GM10847 (cell line): ENCODE measurements around the gene TMEM203.

Experiments
- POLR2A ChIP-seq: IDR thresholded peaks from 2 replicates; pipeline ENCODE4 v1.6.1; 2011; ENCODE audit not compliant: insufficient read length; ENCODE audit errors: extremely low read depth

TMEM203 gene

DNA sequence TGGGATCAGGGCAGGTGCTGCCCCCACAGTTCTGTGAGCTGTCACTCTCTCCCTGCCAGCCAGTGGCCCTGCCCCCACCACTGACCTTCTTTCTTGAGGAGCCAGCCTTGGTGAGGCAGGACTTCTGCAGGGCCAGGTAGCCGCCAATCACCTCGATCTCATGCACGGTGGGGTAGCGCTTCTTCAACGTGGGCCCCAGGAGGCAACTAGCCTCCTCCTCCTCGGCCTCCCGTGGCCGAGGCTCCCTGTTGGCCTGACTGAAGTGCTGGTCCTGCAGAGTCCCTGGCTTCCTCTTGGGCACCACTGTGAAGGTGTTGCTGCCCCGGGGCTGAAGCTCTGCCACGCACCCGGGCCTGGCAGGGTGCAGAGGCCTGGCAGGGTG lies 6.6 kb downstream of the TMEM203 start:
- TF ChIP-seq POLR2A = no peak

DNA sequence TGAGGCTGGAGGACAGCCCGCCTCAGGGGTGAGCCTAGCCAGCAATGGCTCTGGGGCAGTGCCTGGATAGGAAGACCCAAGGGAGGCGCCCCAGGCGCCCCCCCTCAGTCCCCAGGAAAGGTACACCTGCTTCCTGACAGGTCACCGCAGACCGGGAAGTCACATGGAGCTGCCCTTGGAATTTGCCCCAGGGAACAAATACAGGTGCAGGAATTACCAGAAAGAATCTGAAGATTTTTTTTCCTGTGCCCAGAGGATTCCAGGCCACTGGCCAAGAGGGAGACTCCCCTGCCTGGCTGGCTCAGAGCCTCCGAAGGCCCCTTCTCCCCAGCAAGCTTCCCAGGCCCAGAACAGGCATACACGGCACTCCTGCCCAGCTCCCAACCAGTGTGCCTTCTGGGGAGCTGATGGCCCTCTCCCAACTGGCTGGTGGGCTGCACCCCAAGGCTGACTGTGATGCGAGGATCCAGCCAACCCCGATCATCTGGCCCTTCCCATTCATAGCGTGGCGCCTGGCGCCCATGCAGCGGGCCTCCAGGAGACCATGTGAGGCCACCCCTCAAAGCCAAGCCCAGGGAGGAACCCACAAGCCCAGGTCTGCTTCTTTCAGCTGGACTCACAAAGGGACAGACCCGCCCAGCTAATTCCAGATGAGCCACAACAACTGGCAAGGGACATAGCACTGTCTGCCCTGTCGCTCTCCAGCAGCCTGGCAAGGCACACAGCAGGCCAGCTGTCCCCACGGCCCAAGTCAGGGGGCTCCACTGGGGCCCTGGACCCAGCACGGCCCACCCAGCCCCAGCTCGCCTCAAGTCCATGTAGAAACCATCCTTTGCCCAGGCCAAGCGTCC lies 7.2 kb downstream of the TMEM203 start:
- TF ChIP-seq POLR2A = no peak

- TF ChIP-seq POLR2A = no peak
Observed at GRCh38 chr9:137195525-137196220, 9.8 kb downstream of the TMEM203 start.

GRCh38 chr9:137194909-137195308 lies 10.5 kb downstream of the TMEM203 start:
- no peak for TF ChIP-seq POLR2A

- TF ChIP-seq POLR2A = no peak
Observed at GRCh38 chr9:137194388-137194787, 11.1 kb downstream of the TMEM203 start.

GRCh38 chr9:137193771-137194170 lies 11.7 kb downstream of the TMEM203 start:
- TF ChIP-seq POLR2A = no peak

- TF ChIP-seq POLR2A = no peak
Observed at GRCh38 chr9:137192859-137193258, 12.6 kb downstream of the TMEM203 start.

GRCh38 chr9:137192448-137192780 lies 13.0 kb downstream of the TMEM203 start:
- no peak for TF ChIP-seq POLR2A

DNA sequence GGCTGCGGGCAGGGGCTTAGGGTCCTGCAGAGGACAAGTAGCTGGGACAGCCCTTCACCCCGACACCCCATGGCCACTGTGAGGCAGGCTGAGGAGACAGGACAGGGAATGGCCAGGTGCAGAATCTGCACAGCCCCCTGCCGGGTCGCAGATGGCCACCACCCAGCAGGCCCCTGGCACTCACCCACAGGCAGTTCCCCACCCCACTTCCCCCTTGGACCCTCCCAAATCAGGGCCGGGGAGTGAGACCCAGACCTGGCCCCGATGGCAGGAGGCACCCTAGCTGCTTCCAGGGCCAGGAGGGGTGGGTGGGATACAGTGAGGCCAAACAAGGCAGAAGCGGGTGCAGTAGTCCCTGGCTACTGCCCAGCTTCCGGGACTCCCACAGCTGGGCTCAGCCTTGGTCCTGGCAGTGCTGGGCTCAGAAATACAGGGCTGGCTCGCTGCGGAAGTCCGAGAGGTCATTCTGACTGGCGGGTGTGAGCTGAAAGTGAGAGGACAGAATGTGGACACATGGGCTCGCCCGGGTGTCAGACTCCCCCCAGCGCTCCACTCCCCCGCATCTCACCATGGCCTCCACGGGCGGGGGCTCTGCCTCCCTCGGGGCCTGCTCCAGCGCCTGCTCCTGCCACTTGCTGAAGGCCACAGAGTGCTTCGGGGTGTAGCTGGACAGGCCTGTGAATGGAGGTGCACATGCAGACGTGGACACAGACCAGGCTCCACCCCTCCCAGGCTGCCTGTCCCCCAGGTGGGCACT lies 13.6 kb downstream of the TMEM203 start:
- TF ChIP-seq POLR2A = no peak

- TF ChIP-seq POLR2A = no peak
Observed at GRCh38 chr9:137191245-137191644, 14.2 kb downstream of the TMEM203 start.

DNA sequence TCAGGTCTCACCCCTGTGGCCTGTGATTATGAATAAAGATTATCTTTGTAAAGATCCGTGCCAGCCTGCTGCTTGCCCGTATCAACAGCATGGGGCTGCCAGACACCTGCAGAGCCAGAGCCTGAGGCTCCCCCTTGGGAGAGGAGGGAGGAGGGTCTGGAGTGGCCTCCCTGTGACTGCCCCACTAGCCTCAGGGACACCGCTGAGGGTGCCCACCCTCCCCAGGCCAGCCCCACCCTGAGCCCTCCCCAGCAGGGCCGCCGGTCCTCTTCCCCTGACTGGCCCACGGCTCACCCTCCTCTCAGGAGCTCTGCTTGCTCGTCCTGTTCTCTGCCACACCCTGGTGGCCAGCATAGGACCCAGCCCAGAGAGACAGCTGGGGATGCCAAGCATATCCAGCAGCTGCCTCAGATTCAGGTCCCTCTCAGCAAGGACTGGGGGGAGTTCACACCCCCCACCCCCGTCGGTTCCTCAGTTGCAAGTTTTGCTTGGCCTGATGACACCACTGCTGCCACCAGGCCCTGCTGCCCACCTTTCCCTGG lies 15.1 kb downstream of the TMEM203 start:
- no peak for TF ChIP-seq POLR2A

DNA sequence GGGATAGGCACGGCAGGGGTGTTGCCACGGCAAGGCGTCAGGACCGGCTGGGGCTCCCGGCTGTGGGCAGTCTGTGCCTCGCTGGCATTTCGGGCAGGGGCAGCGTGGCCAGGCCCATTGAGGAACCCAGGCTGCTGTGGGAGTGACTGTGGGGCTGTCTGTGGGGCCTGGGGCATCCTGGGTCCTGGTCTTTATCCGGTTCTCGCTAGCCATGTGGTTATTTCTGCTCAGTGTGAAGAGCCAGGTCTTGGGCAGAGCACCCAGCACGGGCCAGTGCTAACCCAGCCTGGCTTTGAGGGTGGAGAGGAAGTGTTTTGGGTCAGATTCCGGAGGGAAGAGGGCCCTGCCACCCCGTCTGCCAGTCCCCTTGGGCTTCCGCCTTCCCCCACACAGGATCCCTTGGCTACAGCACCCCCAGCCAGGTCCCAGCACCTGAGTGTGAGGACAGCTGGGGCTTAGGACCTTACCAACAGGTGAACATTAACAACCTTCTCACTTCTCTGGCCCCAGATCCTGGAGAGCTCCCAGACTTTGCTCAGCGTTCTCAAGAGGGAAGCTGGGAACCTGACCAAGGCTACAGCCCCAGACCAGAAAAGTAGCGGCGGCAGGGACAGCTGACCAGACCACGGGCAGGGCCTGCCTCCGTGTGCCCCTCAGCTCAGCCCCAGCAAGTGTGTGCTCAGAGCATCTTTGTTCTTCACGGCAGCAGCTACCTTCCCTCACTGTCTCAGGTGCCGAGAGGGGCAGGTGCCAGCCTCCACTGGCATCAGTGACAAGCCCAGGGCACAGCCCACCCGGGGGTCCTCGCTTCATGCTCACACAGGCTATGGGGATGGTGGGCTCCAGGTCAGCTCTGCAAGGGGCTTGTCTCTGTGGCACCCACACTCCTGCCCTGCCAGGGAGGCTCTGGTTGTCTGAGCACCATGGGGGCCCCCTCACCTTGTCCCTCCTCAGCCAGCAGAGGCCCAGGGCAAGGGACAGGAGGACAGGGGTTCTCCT lies 15.9 kb downstream of the TMEM203 start:
- no peak for TF ChIP-seq POLR2A

DNA sequence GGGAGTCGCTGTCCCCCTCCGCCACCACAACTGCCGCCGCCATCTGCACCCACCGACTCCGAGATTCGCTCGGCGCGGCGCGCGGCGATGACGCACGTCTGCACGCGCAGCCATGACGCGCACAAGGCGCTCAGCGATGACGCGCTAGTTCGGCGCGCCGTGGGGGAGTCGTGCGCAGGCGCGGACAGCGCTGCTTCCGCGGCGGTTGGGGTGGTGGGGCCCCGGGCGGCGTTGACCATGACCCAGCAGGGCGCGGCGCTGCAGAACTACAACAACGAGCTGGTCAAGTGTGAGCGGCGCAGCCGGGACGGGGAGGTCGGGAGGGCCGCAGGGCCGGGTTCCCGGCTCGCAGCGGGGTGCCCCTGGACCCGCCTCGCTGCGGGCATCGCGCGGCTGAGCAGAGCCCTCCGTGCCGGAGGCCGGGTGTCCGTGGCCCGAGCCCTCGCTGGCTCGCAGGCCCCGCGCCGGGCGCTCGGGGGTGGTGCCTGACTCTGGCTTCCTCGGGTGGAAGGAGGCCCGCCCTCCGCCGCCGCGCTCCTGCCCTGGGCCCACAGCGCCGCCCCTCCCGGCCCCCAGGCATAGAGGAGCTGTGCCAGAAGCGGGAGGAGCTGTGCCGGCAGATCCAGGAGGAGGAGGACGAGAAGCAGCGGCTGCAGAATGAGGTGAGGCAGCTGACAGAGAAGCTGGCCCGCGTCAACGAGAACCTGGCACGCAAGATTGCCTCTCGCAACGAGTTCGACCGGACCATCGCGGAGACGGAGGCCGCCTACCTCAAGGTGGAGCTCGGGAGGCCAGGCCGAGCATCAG lies 16.8 kb downstream of the TMEM203 start, which contains the start of the genes ANAPC2 and SSNA1:
Gene ANAPC2 (minus strand): TSS at position 71 of the 807 bp plus-strand sequence. CDS start 28 bp downstream, at position 43.
Gene SSNA1 (plus strand): TSS at position 187 of the 807 bp plus-strand sequence. CDS start 51 bp downstream, at position 238.
- peak; percentile 94 for TF ChIP-seq POLR2A

GRCh38 chr9:137188086-137188489 lies 17.4 kb downstream of the TMEM203 start:
- TF ChIP-seq POLR2A = no peak

GRCh38 chr9:137187386-137187785 lies 18.1 kb downstream of the TMEM203 start:
- TF ChIP-seq POLR2A = no peak
